SK-N-SH (cell line): ENCODE data around the gene ZNF282. TPM values are rescaled to one million over a fixed set of nuclear protein-coding genes. Genes with fewer than 3 reads are reported as not detected.
"Not testable (repeated sequence)": the region's sequence is repeated elsewhere in the genome, so short reads cannot be mapped to it uniquely, and the experiment has no call there.

ENCODE experiments used
- CTCF ChIA-PET: fragments of 300-600, 350-600 bp; formaldehyde crosslinking; extraction: SDS; loops from one replicate; lab custom pipeline; 2021; lab: Yijun Ruan, JAX
- POLR2A ChIA-PET: fragments of 350-600 bp; sonication (Branson Sonifier 250); formaldehyde crosslinking; extraction: SDS; loops from one replicate; lab custom pipeline; 2020; ENCODE audit warnings: antibody characterized with exemption, inconsistent platforms; lab: Yijun Ruan, JAX
- DNase-seq: peaks from one replicate; pipeline ENCODE4 v3.0.0; 2012
- H2AFZ ChIP-seq: fragments of 200-600 bp; sonication (generic); 2 replicates; pipeline ENCODE4 v1.8.1; 2016; ENCODE audit warnings: antibody characterized with exemption, mild to moderate bottlenecking, low read depth
- H3F3A ChIP-seq: fragments of 200-600 bp; sonication (generic); replicated peaks from 2 replicates; pipeline ENCODE3; 2016; ENCODE audit warnings: antibody characterized with exemption, mild to moderate bottlenecking; ENCODE audit not compliant: insufficient read depth
- H3K27ac ChIP-seq, 2 experiments: fragments of 200-500 bp in 1 of 2; fragments of 200-600 bp in 1 of 2; sonication (Bioruptor generic) in 1 of 2; sonication (generic), shearing (Covaris generic) in 1 of 2; 2 replicates each; pipeline versions ENCODE4 v1.5.1 to v1.6.1; 2014 to 2016; ENCODE audit warnings: low read depth in 2 of 2, inconsistent platforms in 1 of 2, low read length in 1 of 2, mild to moderate bottlenecking in 1 of 2, mixed read lengths in 1 of 2
- H3K27me3 ChIP-seq: fragments of 200-600 bp; sonication (generic), shearing (Covaris generic); 2 replicates; pipeline ENCODE4 v1.6.1; 2016; ENCODE audit warnings: mixed run types; ENCODE audit not compliant: insufficient read depth
- H3K36me3 ChIP-seq, 2 experiments: fragments of 200-500 bp in 1 of 2; fragments of 200-600 bp in 1 of 2; sonication (Bioruptor generic) in 1 of 2; sonication (generic) in 1 of 2; replicated peaks in 1 of 2; 2 replicates each; pipeline versions ENCODE3 to v1.5.1; 2014 to 2016; ENCODE audit warnings: low read length in 1 of 2, mild to moderate bottlenecking in 1 of 2; ENCODE audit not compliant: insufficient read depth in 2 of 2, control insufficient read depth in 1 of 2
- H3K4me1 ChIP-seq, 2 experiments: fragments of 200-500 bp in 1 of 2; fragments of 200-600 bp in 1 of 2; sonication (Bioruptor generic) in 1 of 2; sonication (generic), shearing (Covaris generic) in 1 of 2; 2 replicates each; pipeline versions ENCODE4 v1.5.1 to v1.6.1; 2014 to 2016; ENCODE audit warnings: low read depth in 1 of 2, low read length in 1 of 2, mixed run types in 1 of 2; ENCODE audit not compliant: insufficient read depth in 2 of 2, control insufficient read depth in 1 of 2
- H3K4me2 ChIP-seq: fragments of 200-600 bp; sonication (generic), shearing (Covaris generic); 2 replicates; pipeline ENCODE4 v1.6.1; 2017; ENCODE audit warnings: mixed run types
- H3K4me3 ChIP-seq, 2 experiments: fragments of 200-500 bp in 1 of 2; fragments of 200-600 bp in 1 of 2; sonication (Bioruptor generic) in 1 of 2; sonication (generic), shearing (Covaris generic) in 1 of 2; 2 replicates each; pipeline versions ENCODE4 v1.5.1 to v1.8.1; 2014 to 2016; ENCODE audit warnings: low read depth in 2 of 2, inconsistent platforms in 1 of 2, low read length in 1 of 2, mild to moderate bottlenecking in 1 of 2, mixed read lengths in 1 of 2, moderate library complexity in 1 of 2
- H3K79me2 ChIP-seq: fragments of 200-600 bp; sonication (generic); 2 replicates; pipeline ENCODE4 v1.8.1; 2017; ENCODE audit warnings: mild to moderate bottlenecking; ENCODE audit not compliant: insufficient read depth
- H3K9ac ChIP-seq: fragments of 200-600 bp; sonication (generic); 2 replicates; pipeline ENCODE4 v1.6.1; 2017; ENCODE audit warnings: mixed run types
- H3K9me2 ChIP-seq: fragments of 200-600 bp; sonication (generic); 2 replicates; pipeline ENCODE4 v1.6.1; 2017; ENCODE audit warnings: mixed run types
- H3K9me3 ChIP-seq: fragments of 200-600 bp; sonication (generic); 2 replicates; pipeline ENCODE4 v1.6.1; 2017; ENCODE audit warnings: mixed run types, mild to moderate bottlenecking, moderate library complexity
- H4K20me1 ChIP-seq: fragments of 200-600 bp; sonication (generic); 2 replicates; pipeline ENCODE4 v1.6.1; 2017; ENCODE audit warnings: mild to moderate bottlenecking, mixed run types; ENCODE audit not compliant: insufficient read depth
- ELF1 ChIP-seq: IDR thresholded peaks from 2 replicates; pipeline ENCODE4 v1.4.0; 2012
- FOXJ3 ChIP-seq: sonication (generic); formaldehyde crosslinking; IDR thresholded peaks from 2 replicates; pipeline ENCODE4 v1.5.1; 2020; ENCODE audit warnings: mild to moderate bottlenecking, missing genetic modification reagents
- NFIC ChIP-seq: IDR thresholded peaks from 2 replicates; pipeline ENCODE4 v1.4.0; 2012; ENCODE audit warnings: borderline replicate concordance
- NRF1 ChIP-seq: IDR thresholded peaks from 2 replicates; pipeline ENCODE4 v1.6.1; 2012; ENCODE audit warnings: low read depth, mild to moderate bottlenecking, low read length
- POLR2AphosphoS5 ChIP-seq: IDR thresholded peaks from 2 replicates; pipeline ENCODE4 v1.6.1; 2012; ENCODE audit warnings: low read depth, low read length
- RAD21 ChIP-seq: IDR thresholded peaks from 2 replicates; pipeline ENCODE4 v1.6.1; 2012; ENCODE audit warnings: mild to moderate bottlenecking, low read length
- RCOR1 ChIP-seq: fragments of 150-350 bp; IDR thresholded peaks from 2 replicates; pipeline ENCODE4 v1.6.1; 2017; ENCODE audit warnings: antibody characterized with exemption, low read length
- RFX5 ChIP-seq: IDR thresholded peaks from 2 replicates; pipeline ENCODE4 v1.6.1; 2012; ENCODE audit warnings: mild to moderate bottlenecking, improper control_type of control experiment, low read length
- RXRA ChIP-seq: IDR thresholded peaks from 2 replicates; pipeline ENCODE4 v1.4.0; 2012; ENCODE audit warnings: low read depth, mild to moderate bottlenecking, borderline replicate concordance
- SMC3 ChIP-seq: IDR thresholded peaks from 2 replicates; pipeline ENCODE4 v1.6.1; 2012; ENCODE audit warnings: low read depth, low read length, improper control_type of control experiment
- TCF12 ChIP-seq: IDR thresholded peaks from 2 replicates; pipeline ENCODE4 v1.4.0; 2012
- TEAD4 ChIP-seq: IDR thresholded peaks from 2 replicates; pipeline ENCODE4 v1.4.0; 2012; ENCODE audit warnings: mild to moderate bottlenecking, borderline replicate concordance; ENCODE audit not compliant: insufficient read depth
- USF2 ChIP-seq: fragments of 150-350 bp; IDR thresholded peaks from 2 replicates; pipeline ENCODE4 v1.6.1; 2017; ENCODE audit warnings: antibody characterized with exemption, low read length, low read depth, borderline replicate concordance
- ZBTB33 ChIP-seq: IDR thresholded peaks from 2 replicates; pipeline ENCODE4 v1.4.0; 2012; ENCODE audit warnings: low read depth, borderline replicate concordance
- WGBS: methylation state at CpG from one replicate; pipeline ENCODE4 v1.1.6; 2017; ENCODE audit warnings: low lambda C conversion rate; 5-methylcytosine and 5-hydroxymethylcytosine counted together
- polyA plus RNA-seq, 3 experiments: library from polyadenylated mRNA; depleted of rRNA; stranded (reverse); fragments of >200 nt; gene quantifications; 2 replicates each; pipeline ENCODE4 v1.2.3, GENCODE V29; 2012
- TF ChIP-seq, protein P1 (sequence below): fragments of 200-600 bp; sonication (generic); IDR thresholded peaks from 2 replicates; pipeline ENCODE4 v1.6.1; 2017; ENCODE audit warnings: antibody characterized with exemption, mild to moderate bottlenecking, moderate library complexity

Gene ZNF282
- polyA plus RNA-seq, 1 of the 3 experiments (the other 2 are of a cell fraction) = 17.9 TPM

DNA sequence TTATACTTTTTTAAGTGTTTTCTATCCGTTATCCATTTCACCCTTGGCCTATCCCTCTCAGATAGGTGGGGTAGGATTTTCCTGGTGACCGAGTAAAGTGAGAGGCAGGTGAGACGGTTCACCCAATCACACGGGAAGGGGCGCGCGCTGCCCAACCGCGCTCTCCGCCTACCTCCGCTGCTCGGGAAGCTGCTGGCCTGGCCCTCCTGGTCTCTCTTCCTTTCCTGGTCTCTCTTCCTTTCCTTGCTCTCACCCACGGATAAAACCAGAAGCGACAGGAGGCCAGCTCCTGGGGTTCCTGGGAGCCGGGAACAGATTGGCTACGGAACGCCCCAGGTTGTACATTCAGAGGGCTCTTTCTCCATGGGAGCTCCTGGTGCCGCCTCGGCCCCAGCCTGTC lies 29.8 kb downstream of the ZNF282 start:
- DNase-seq = no peak
- no peaks in the 10 kb centered on the region for H3K27me3 ChIP-seq
- ChIA-PET CTCF (no interaction called here), POLR2A (no interaction called here)
- no peak overlapping the region for H3K27ac ChIP-seq
- peaks cover 18 to 42% of the 10 kb centered on the region in 2 experiments for H3K36me3 ChIP-seq
- H3K9me2 ChIP-seq = no peaks in the 10 kb centered on the region
- no peak overlapping the region for H3K4me2 ChIP-seq
- no peak overlapping the region for H2AFZ ChIP-seq
- TF ChIP-seq TCF12 (no peak), RCOR1 (no peak), RFX5 (no peak), POLR2AphosphoS5 (no peak), ZBTB33 (no peak), NRF1 (no peak)
- TF ChIP-seq, protein P1, sequence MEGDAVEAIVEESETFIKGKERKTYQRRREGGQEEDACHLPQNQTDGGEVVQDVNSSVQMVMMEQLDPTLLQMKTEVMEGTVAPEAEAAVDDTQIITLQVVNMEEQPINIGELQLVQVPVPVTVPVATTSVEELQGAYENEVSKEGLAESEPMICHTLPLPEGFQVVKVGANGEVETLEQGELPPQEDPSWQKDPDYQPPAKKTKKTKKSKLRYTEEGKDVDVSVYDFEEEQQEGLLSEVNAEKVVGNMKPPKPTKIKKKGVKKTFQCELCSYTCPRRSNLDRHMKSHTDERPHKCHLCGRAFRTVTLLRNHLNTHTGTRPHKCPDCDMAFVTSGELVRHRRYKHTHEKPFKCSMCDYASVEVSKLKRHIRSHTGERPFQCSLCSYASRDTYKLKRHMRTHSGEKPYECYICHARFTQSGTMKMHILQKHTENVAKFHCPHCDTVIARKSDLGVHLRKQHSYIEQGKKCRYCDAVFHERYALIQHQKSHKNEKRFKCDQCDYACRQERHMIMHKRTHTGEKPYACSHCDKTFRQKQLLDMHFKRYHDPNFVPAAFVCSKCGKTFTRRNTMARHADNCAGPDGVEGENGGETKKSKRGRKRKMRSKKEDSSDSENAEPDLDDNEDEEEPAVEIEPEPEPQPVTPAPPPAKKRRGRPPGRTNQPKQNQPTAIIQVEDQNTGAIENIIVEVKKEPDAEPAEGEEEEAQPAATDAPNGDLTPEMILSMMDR = no peak
- no peaks in the 10 kb centered on the region for H3K79me2 ChIP-seq
- H3K4me1 ChIP-seq = no peaks in the 10 kb centered on the region; a peak in 1 of 4 replicates
- no peak overlapping the region for H3K4me3 ChIP-seq
- no peaks in the 10 kb centered on the region for H4K20me1 ChIP-seq
- 96% methylated on average over 18 of the region's 19 CpGs for WGBS
- H3K9me3 ChIP-seq = no peaks in the 10 kb centered on the region
- no peak overlapping the region for H3K9ac ChIP-seq
- peaks cover 4% of the 10 kb centered on the region for H3F3A ChIP-seq

GRCh38 chr7:149225656-149226055 lies 30.3 kb downstream of the ZNF282 start:
- no peak for DNase-seq
- POLR2A ChIA-PET = no interaction called here
- H3K27me3 ChIP-seq = no peaks in the 10 kb centered on the region
- H3K9me2 ChIP-seq = no peaks in the 10 kb centered on the region
- H3K36me3 ChIP-seq = peaks cover 17 to 37% of the 10 kb centered on the region in 2 experiments
- no peak overlapping the region for H3K4me3 ChIP-seq
- H3K27ac ChIP-seq = no peak overlapping the region
- WGBS = 92% methylated on average over 22 of the region's 22 CpGs
- no peak overlapping the region for H3K4me2 ChIP-seq
- no peak overlapping the region for H3K9ac ChIP-seq
- no peak for TF ChIP-seq FOXJ3 (CRISPR knock-in tag)
- TF ChIP-seq USF2 = no peak
- no peak for TF ChIP-seq POLR2AphosphoS5
- TF ChIP-seq RCOR1 = no peak
- no peak for TF ChIP-seq RAD21
- no peak for TF ChIP-seq NFIC
- no peak for TF ChIP-seq RXRA
- no peak for TF ChIP-seq ELF1
- no peak for TF ChIP-seq TEAD4
- TF ChIP-seq SMC3 = no peak
- H3K79me2 ChIP-seq = no peaks in the 10 kb centered on the region
- no peaks in the 10 kb centered on the region; a peak in 1 of 4 replicates for H3K4me1 ChIP-seq
- no peak overlapping the region for H2AFZ ChIP-seq
- H4K20me1 ChIP-seq = no peaks in the 10 kb centered on the region
- peaks cover 4% of the 10 kb centered on the region for H3F3A ChIP-seq
- no peaks in the 10 kb centered on the region for H3K9me3 ChIP-seq
- CTCF ChIA-PET = no interaction called here

DNA sequence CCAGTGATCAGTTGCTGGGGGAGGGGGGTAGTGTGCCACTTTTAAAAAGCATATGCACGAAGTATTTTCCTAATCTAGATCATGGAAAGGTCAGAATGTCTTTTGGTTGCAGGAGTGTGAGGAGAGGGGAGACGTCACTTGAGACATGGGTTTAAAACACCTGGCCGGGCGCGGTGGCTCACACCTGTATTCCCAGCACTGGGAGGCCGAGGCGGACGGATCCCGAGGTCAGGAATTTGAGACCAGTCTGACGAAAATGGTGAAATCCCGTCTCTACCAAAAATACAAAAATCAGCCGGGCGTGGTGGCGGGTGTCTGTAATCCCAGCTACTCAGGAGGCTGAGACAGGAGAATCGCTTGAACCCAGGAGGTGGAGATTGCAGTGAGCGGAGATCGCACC lies 31.0 kb downstream of the ZNF282 start:
- H3K4me3 ChIP-seq, DNase-seq, H3K9ac ChIP-seq, H3K4me2 ChIP-seq, POLR2A ChIA-PET, H3K4me1 ChIP-seq, H3K27ac ChIP-seq, H3K9me2 ChIP-seq, H3K9me3 ChIP-seq, H3K79me2 ChIP-seq, H3K27me3 ChIP-seq, H4K20me1 ChIP-seq, H2AFZ ChIP-seq, H3F3A ChIP-seq: not testable (repeated sequence)
- H3K36me3 ChIP-seq = peaks cover 17 to 32% of the 10 kb centered on the region in 2 experiments
- 97% methylated on average over 17 of the region's 17 CpGs for WGBS
- CTCF ChIA-PET = interaction anchor here (0.9 kb wide), 1 partner anchor 79 kb away, joined by 3 read pairs; the partner anchor contains the start of gene ZNF398
